Measurements from ENCODE around the gene MUC5AC.

MUC5AC gene

GRCh38 chr11:1123970-1124369, 33.8 kb upstream of the MUC5AC start:
- no peak overlapping the region for H3K4me3 ChIP-seq (ENCODE audit: low read depth, low read length)
- no peak for TF ChIP-seq CTCF (IDR thresholded peaks at IDR 0.05; ENCODE audit: borderline replicate concordance, insufficient read depth, low read depth, low read length)

- H3K4me3 ChIP-seq (ENCODE audit: low read depth, low read length) = no peak overlapping the region
- TF ChIP-seq CTCF (IDR thresholded peaks at IDR 0.05; ENCODE audit: borderline replicate concordance, insufficient read depth, low read depth, low read length) = no peak
Observed at GRCh38 chr11:1125803-1126202, 31.9 kb upstream of the MUC5AC start.

- no peak for TF ChIP-seq CTCF (IDR thresholded peaks at IDR 0.05; ENCODE audit: borderline replicate concordance, insufficient read depth, low read depth, low read length)
- no peak overlapping the region for H3K4me3 ChIP-seq (ENCODE audit: low read depth, low read length)
Observed at GRCh38 chr11:1126491-1126926, 31.2 kb upstream of the MUC5AC start.

- no peak overlapping the region for H3K4me3 ChIP-seq (ENCODE audit: low read depth, low read length)
- no peak for TF ChIP-seq CTCF (IDR thresholded peaks at IDR 0.05; ENCODE audit: borderline replicate concordance, insufficient read depth, low read depth, low read length)
Observed at GRCh38 chr11:1126935-1127663, 30.7 kb upstream of the MUC5AC start.

GRCh38 chr11:1127664-1128162, 30.0 kb upstream of the MUC5AC start:
- no peak for TF ChIP-seq CTCF (IDR thresholded peaks at IDR 0.05; ENCODE audit: borderline replicate concordance, insufficient read depth, low read depth, low read length)
- H3K4me3 ChIP-seq (ENCODE audit: low read depth, low read length) = no peak overlapping the region

GRCh38 chr11:1128311-1129142, 29.2 kb upstream of the MUC5AC start:
- no peak for TF ChIP-seq CTCF (IDR thresholded peaks at IDR 0.05; ENCODE audit: borderline replicate concordance, insufficient read depth, low read depth, low read length)
- H3K4me3 ChIP-seq (ENCODE audit: low read depth, low read length) = no peak overlapping the region

Measured in GM12875 (cell line).